Ishikawa (cell line): ENCODE data around the gene AGER.

Source experiments
- CEBPB ChIP-seq: IDR thresholded peaks from 2 replicates; pipeline ENCODE4 v1.6.1; 2012
- CREB1 ChIP-seq: IDR thresholded peaks from 2 replicates; pipeline ENCODE4 v1.6.1; 2012; ENCODE audit warnings: low read depth
- EGR1 ChIP-seq: IDR thresholded peaks from 2 replicates; pipeline ENCODE4 v1.6.1; 2012
- EP300 ChIP-seq: IDR thresholded peaks from 2 replicates; pipeline ENCODE4 v1.6.1; 2012; ENCODE audit warnings: borderline replicate concordance
- FOXM1 ChIP-seq: IDR thresholded peaks from 2 replicates; pipeline ENCODE4 v1.6.1; 2012; ENCODE audit warnings: low read depth, borderline replicate concordance
- MAX ChIP-seq: IDR thresholded peaks from 2 replicates; pipeline ENCODE4 v1.6.1; 2012
- NFIC ChIP-seq: IDR thresholded peaks from 2 replicates; pipeline ENCODE4 v1.6.1; 2012
- REST ChIP-seq: IDR thresholded peaks from 2 replicates; pipeline ENCODE4 v1.6.1; 2012; ENCODE audit warnings: low read depth, mild to moderate bottlenecking
- TAF1 ChIP-seq: IDR thresholded peaks from 2 replicates; pipeline ENCODE4 v1.6.1; 2012; ENCODE audit warnings: low read depth, mild to moderate bottlenecking
- TCF12 ChIP-seq: IDR thresholded peaks from 2 replicates; pipeline ENCODE4 v1.6.1; 2012; ENCODE audit warnings: low read depth
- YY1 ChIP-seq: IDR thresholded peaks from 2 replicates; pipeline ENCODE4 v1.6.1; 2012; ENCODE audit warnings: low read depth
- ZBTB7A ChIP-seq: IDR thresholded peaks from 2 replicates; pipeline ENCODE4 v1.6.1; 2012; ENCODE audit warnings: low read depth
- TF ChIP-seq, protein P1 (sequence below): IDR thresholded peaks from 2 replicates; pipeline ENCODE4 v1.6.1; 2012

DNA sequence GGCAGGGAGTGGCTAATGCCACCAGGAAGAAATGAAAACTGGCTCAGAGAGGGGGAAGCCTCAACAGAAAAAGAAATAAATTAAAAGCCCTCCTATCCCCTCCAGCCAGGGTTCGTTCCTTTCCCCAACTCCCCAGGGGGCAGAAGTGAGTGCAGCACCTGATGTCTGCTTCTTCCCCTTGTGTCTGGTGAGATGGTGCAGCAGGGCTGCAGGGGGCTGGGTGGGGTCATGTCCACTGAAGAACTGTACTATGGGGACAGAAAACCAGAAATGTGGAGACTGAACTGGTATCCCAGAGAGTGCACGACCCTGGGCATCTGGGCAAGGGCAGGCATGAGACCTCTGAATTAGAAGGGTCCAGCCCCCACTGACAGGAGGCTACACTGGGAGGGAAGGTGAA is 15.7 kb downstream of the AGER start:
- TF ChIP-seq TCF12 = no peak
- no peak for TF ChIP-seq REST
- TF ChIP-seq NFIC = no peak
- TF ChIP-seq TAF1 = no peak
- no peak for TF ChIP-seq CREB1
- no peak for TF ChIP-seq EGR1
- TF ChIP-seq EP300 = no peak
- TF ChIP-seq MAX = no peak
- TF ChIP-seq CEBPB = no peak
- TF ChIP-seq, protein P1, sequence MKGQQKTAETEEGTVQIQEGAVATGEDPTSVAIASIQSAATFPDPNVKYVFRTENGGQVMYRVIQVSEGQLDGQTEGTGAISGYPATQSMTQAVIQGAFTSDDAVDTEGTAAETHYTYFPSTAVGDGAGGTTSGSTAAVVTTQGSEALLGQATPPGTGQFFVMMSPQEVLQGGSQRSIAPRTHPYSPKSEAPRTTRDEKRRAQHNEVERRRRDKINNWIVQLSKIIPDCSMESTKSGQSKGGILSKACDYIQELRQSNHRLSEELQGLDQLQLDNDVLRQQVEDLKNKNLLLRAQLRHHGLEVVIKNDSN = no peak
- TF ChIP-seq FOXM1 = no peak
- TF ChIP-seq ZBTB7A = no peak
- no peak for TF ChIP-seq YY1
